Measurements from ENCODE around the gene ODAD4.

ODAD4 gene

GRCh38 chr17:41892021-41892376 lies 38.4 kb upstream of the ODAD4 start:
- CTCF ChIA-PET = no interaction called here
- POLR2A ChIA-PET = no interaction called here
- no peak for DNase-seq (ENCODE audit: low read depth, low spot score)
- no peak for TF ChIP-seq CTCF (IDR thresholded peaks at IDR 0.05; ENCODE audit: insufficient read depth, low read length, missing control alignments)
- no peak overlapping the region for H3K4me3 ChIP-seq (ENCODE audit: low read depth, low read length)

- no peak overlapping the region for H3K4me3 ChIP-seq (ENCODE audit: low read depth, low read length)
- no peak for DNase-seq (ENCODE audit: low read depth, low spot score)
- ChIA-PET POLR2A (interaction anchor here (2.1 kb wide), 1 partner anchor 18 kb away, joined by 21 read pairs; no protein-coding TSS in a partner anchor), CTCF (interaction anchor here (1.3 to 1.5 kb wide), 2 partner anchors 20 to 77 kb away, joined by 3 read pairs; no protein-coding TSS in a partner anchor)
- TF ChIP-seq CTCF (IDR thresholded peaks at IDR 0.05; ENCODE audit: insufficient read depth, low read length, missing control alignments) = no peak
Measured at GRCh38 chr17:41893384-41893783, 37.0 kb upstream of the ODAD4 start.

- ChIA-PET CTCF (interaction anchor here (1.1 to 1.5 kb wide), 4 partner anchors 11 to 33 kb away, joined by 3 to 4 read pairs (median 4); no protein-coding TSS in a partner anchor), POLR2A (interaction anchor here (0.7 to 2.1 kb wide), 9 partner anchors 12 to 1516 kb away, joined by 3 to 21 read pairs (median 4); partner anchors contain the start of genes ACLY and KLHL11)
Measured at GRCh38 chr17:41894791-41895331, 35.6 kb upstream of the ODAD4 start.

GRCh38 chr17:41895617-41896016 lies 34.8 kb upstream of the ODAD4 start:
- no peak overlapping the region for H3K4me3 ChIP-seq (ENCODE audit: low read depth, low read length)
- CTCF ChIA-PET = interaction anchor here (0.8 to 1.2 kb wide), 3 partner anchors 12 to 95 kb away, joined by 4 read pairs; no protein-coding TSS in a partner anchor
- no peak for DNase-seq (ENCODE audit: low read depth, low spot score)
- TF ChIP-seq CTCF (IDR thresholded peaks at IDR 0.05; ENCODE audit: insufficient read depth, low read length, missing control alignments) = no peak
- POLR2A ChIA-PET = interaction anchor here (1.8 to 2.1 kb wide), 2 partner anchors 15 to 31 kb away, joined by 9 to 21 read pairs; partner anchors contain the start of gene KLHL11

More at GRCh38 chr17:41894791-41895331, 35.6 kb upstream of the ODAD4 start:
- TF ChIP-seq CTCF (IDR thresholded peaks at IDR 0.05; ENCODE audit: insufficient read depth, low read length, missing control alignments) = no peak
- DNase-seq (ENCODE audit: low read depth, low spot score) = peak; percentile 61
- H3K4me3 ChIP-seq (ENCODE audit: low read depth, low read length) = no peak overlapping the region; the same call in 1 of the 2 replicates

- no peak overlapping the region for H3K4me3 ChIP-seq (ENCODE audit: low read depth, low read length)
- ChIA-PET CTCF (no interaction called here), POLR2A (interaction anchor here (0.6 kb wide), 1 partner anchor 21 kb away, joined by 3 read pairs; no protein-coding TSS in a partner anchor)
- no peak for DNase-seq (ENCODE audit: low read depth, low spot score)
- TF ChIP-seq CTCF (IDR thresholded peaks at IDR 0.05; ENCODE audit: insufficient read depth, low read length, missing control alignments) = no peak
Measured at GRCh38 chr17:41896726-41897125, 33.7 kb upstream of the ODAD4 start.

GRCh38 chr17:41901646-41902045 lies 28.8 kb upstream of the ODAD4 start:
- no peak for TF ChIP-seq CTCF (IDR thresholded peaks at IDR 0.05; ENCODE audit: insufficient read depth, low read length, missing control alignments)
- POLR2A ChIA-PET = interaction anchor here (0.7 kb wide), 1 partner anchor 11 kb away, joined by 3 read pairs; no protein-coding TSS in a partner anchor
- no peak for DNase-seq (ENCODE audit: low read depth, low spot score)
- CTCF ChIA-PET = no interaction called here
- no peak overlapping the region for H3K4me3 ChIP-seq (ENCODE audit: low read depth, low read length)
